HG03025 (cell line): Measurements from ENCODE around the gene TMEM214.

Source experiments
- ATAC-seq: cut with Tn5 transposase; IDR thresholded peaks from one replicate; pipeline ENCODE4 v1.9.1; 2021; ENCODE audit warnings: mild to moderate bottlenecking, moderate library complexity; ENCODE audit not compliant: unreplicated experiment, low FRiP score

TMEM214 gene

DNA sequence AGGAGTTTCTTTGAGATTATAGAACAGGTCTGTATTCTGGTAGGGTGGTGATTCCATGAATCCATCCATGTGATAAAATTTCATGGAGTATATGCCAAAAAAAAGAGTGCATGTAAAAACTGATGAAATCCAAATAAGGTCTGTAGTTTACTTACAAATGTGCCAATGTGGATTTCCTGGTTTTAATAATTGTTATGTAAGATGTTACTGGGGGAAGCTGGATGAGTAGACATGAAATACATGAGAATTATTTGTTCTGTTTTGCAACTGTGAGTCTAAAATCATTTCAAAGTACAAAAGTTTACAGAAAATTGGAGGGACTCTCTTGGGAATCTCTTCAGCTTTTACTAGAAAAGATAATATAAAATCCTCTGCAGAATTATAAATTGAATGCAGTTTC lies 23.7 kb upstream of the TMEM214 start:
- ATAC-seq = no peak

DNA sequence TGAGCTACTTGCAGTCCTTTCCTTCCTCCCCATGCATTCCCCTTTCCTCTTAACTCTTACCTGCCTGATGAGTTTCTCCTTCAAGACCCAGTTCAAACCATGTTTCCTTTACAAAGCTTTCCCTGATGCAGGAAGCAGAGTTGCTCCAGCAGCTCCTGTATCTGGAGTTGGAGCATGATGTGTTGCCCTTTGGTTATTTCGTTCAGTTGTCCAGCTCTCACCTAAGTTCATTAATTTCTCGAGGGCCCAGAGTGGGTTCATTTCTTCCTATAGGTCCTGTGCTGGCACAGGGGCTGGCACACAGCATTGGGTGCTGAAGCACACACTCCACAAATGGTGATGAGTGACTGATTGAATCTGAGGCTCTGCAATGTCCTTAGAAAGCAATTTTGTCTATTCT lies 23.0 kb upstream of the TMEM214 start:
- ATAC-seq = no peak

DNA sequence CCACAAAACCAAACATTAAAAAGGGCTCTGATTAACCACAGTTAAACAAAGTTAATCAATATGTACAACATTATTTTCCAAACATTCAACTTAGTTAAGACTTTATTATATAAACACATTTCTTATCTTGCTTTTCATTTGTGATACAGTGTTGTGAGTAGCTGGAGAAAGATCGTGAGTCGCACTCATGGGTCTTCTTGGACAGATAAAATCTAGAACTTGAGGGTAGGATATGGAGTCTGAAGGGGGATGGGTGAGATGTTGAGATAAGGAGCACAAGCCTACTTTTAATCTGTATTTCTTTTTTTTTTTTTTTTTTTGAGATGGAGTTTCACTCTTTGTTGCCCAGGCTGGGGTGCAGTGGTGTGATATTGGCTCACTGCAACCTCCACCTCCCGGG lies 22.6 kb upstream of the TMEM214 start:
- no peak for ATAC-seq

DNA sequence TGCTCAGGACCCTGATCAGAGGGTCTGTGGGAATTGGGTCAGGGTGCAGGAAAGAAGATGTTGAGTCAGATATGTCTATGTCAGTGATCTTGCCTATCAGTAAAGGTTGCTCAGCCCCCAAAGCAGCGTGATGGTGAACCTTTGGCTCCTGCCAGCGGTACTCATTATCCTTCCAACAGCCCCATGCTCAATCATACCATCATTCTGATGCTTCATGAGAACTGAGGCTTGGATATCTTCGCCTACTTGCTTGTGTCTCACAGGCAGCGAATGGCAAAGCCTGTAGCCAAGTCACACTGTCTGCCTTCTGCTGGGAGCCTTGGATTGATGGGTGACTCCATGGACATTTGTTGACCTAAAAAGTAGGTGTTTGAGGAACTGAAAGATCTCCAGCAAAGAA lies 19.0 kb upstream of the TMEM214 start:
- no peak for ATAC-seq

DNA sequence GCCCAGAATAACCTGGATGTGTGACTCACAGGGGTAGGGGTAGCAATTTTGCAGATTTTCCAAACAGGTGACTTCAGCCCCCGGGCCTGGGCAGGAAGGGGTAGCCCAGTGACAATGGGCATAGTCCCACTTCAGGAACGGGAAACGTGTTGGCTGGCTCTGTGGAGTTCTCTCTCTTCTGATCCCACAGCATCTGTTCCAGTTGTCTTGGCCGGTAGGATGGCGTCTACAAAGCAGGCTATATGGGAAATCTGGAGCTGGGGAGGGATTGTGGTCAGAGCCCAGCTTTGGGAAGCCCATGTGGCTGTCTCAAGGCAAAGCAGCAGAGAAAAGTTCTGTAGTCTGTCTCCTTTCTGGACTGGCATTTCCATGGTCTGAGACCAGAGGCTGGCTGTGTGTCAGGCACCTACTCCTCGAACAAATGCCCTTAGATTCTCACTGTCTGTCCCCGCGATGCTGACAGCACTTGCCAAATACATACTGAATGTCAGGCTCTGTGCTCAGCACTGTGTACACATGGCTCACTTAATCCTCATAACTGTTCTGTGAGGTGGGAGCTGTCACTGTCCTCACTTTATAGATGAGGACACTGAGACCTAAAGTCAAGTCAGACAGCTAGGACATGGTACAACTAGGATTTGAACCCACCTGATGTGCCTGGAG lies 17.9 kb upstream of the TMEM214 start:
- no peak for ATAC-seq

DNA sequence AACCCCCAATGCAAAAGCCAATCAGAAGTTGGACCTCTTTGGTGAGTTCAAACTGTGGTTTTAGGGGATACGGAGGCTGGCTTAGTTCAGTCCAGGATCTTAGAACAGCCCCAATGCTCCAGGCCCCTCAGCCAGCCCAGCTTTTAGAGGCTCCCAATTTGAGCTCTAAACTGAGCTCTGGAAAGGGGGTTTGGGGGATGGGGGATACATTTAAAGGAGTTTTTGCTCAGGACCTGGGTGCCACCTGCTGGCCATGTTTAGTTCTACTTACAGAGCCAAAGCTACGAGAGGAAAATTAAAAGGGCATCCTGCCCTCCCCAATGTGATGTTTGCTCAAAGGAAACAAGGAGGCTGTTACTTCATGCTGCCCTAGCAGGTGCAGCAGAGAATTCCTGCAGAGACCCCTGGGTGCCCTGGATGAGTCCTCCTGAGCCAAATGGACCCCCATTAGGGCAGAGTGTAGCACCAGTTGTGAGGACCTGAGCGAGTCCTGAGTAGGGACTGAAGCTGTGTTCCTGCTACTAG lies 15.9 kb upstream of the TMEM214 start:
- ATAC-seq = no peak

DNA sequence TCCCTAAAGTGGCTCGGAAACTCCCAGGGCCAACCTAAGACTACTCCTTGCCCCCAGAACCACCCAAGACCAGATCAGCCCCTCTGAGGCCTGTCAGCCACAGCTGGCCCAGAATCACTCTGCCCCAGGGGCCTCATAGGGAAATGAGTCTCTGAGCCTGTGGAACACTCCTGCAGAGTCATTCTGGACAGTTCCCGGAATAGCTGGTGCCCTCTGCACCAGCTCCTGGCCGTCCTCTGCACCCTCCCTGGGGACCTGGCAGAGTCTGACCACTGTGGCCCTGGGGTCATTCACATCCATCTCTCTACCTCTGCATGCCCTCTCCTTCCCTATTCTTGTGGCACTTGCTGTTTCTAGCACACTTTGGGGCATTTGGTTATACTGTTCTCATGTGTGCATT lies 14.6 kb upstream of the TMEM214 start:
- no peak for ATAC-seq

DNA sequence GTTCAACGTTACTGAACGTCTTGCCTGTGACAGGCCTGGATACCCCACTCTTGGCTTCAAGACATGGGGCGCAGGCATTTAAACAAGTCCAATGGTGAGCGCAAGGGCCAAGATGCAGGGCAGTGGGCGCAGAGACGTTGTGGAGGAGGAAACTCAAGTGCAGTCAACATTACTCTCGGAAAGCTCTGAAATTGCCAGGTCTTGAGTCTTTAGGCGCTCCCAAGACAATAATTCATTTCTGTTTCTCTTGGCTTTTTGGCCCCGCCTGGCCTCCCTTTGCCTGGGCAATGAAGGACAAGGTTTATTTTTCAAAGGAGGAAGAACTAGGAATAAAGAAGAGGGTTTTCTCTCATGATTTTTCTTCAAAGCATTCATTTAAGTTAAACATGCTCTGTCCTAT lies 13.3 kb upstream of the TMEM214 start:
- ATAC-seq = no peak

DNA sequence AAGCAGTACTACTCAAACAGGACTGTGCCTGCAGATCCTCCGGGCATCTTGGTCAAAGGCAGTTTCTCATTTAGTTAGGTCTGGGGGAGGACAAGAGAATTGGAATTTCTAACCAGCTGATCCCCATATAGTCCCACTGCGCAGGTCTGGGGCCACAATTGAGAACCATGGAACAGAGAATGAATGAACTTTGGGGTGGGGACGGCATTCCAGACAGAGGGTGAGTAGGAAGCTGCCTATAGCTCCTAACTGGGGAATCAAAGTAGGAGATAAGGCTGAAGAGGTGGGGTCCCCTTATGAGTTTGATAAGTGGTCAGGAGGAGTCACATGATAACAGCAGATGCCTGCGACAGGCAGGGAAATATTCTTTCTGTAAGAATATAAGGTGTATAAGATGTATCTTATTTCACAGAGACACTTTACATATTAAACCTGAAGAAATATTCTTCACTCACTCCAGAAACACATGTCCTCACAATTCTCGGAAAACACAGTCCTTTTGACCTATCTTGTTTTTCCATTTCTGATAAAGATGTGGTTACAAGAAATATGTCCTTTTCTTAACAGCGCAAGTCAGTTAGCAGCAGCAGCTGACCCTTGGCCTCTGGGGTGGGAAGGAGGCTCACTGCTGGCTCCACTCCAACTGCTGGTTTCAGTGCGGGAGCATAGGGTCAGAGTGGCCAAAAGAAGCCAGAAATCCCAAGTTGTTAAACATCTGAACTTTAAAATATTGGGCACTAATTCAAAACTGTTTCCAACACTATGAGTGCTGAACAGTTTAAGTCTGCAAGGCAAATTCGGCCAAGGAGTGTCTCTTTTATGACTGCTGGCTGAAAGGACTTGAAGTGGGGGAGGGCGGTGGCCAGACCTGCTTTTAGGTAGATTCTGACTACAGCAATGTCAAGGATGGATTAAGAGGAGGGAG lies 12.6 kb upstream of the TMEM214 start:
- no peak for ATAC-seq

DNA sequence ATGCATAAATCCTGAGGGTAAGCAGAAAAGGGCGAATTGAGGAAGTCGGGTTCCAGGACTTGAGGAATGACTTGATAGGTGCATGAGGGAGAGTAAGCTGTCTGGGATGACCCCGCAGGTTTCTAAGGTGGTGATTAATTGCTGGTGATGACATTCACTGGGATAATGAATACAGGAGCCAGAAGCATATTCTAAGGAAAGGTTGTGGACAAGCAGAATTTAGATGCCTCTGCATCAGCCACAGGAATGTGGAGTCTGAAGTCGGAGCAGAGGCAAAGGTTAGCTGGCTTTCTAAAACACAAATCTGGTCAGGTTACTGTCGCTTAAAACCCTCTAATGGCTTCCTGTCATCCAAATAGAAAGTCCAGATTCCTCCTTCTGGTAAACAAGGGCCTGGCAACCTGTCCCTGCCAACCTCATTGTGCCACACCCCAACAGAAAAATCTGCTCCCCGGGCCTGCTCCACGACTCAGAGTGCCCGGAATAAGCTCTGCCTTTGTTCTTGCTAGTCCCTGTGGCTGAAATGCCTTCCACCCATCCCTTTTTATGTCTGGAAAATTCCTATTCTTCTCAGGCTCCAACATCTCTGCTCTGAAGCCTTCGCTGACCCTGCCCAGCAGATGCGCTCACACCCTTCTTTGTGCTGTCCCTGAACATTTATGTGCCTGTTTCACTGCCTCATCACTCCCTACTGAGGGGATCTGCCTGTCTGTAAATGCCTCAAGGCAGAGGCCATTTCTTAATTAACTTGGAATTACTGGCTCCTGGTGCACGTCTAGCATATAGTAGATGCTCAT lies 11.3 kb upstream of the TMEM214 start:
- no peak for ATAC-seq

DNA sequence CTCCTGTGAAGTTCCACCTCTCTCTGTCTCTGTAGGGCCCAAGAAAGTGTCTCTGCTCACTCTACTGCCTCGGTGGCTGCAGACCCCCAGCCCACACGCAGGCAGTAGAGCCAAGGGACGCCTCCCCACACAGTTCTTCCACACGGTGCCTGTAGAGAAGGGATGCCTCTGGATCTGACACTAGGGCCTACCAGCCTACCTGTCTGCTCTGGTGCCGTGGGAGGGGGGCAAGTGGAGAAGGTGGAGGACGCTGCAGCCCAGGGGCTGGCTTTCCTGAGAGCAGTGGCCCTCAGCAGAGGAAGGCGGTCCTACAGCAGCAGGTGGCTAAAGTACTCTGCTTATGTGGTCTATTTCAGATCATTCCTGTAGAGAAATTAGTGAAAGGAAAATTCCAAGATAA lies 9.0 kb upstream of the TMEM214 start:
- ATAC-seq = no peak

DNA sequence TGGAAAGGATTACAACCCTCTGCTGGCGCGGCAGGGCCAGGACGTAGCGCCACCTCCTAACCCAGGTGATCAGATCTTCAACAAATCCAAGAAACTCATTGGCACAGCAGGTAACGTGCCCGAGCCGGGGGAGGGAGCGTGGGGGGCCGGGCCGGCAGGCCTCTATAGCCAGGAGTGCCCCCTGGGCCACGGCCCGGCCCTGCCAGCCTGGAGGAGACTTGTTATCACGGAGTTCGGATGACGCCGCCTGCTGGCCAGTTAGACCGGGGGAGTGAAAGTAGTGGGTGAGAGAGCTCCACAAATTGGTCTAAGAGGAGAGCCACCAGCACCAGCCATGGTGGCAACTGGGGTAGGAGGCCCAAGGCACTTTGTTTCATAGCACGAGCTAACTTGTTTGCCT lies 8.6 kb upstream of the TMEM214 start:
- no peak for ATAC-seq

DNA sequence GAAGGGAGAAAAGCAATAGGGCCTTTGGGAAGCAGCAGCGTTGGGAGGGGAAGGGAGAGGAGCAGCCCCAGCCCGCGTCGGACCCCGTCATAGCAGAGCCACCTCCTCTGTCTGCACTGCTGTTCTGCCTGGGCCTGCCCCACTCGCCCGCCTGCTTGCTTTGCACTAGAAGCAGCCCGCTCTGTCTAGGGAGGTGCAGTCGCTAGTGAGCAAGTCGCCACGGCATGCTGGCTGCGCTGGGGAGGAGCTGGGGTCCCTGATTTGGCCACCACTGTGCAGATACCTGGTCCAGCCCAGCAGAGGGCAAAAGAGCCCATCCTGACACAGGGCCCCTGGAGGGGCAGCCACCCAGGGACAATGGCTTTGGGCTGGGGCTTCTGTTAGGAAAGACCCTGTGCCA lies 8.0 kb upstream of the TMEM214 start:
- ATAC-seq = no peak

DNA sequence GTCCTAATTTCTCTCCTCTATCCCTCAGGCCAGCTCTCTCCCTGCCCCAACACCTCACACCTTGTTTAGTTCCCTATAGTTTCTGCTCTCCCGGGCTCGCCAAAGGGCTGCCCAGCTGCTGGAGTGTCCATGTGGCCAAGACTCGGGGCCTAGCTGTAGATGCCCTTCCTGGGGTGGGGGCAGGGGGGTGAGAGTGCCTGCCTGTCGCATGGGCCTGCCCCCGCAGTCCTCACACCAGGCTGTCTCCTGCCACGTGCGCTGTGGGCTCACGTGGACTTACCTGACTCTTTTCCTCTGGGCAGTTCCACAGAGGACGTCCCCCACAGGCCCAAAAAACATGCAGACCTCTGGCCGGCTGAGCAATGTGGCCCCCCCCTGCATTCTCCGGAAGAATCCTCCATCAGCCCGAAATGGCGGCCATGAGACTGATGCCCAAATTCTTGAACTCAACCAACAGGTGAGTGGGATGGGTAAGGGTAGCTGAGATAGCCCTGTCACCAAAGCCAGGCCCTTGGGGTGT lies 7.4 kb upstream of the TMEM214 start:
- ATAC-seq = no peak

DNA sequence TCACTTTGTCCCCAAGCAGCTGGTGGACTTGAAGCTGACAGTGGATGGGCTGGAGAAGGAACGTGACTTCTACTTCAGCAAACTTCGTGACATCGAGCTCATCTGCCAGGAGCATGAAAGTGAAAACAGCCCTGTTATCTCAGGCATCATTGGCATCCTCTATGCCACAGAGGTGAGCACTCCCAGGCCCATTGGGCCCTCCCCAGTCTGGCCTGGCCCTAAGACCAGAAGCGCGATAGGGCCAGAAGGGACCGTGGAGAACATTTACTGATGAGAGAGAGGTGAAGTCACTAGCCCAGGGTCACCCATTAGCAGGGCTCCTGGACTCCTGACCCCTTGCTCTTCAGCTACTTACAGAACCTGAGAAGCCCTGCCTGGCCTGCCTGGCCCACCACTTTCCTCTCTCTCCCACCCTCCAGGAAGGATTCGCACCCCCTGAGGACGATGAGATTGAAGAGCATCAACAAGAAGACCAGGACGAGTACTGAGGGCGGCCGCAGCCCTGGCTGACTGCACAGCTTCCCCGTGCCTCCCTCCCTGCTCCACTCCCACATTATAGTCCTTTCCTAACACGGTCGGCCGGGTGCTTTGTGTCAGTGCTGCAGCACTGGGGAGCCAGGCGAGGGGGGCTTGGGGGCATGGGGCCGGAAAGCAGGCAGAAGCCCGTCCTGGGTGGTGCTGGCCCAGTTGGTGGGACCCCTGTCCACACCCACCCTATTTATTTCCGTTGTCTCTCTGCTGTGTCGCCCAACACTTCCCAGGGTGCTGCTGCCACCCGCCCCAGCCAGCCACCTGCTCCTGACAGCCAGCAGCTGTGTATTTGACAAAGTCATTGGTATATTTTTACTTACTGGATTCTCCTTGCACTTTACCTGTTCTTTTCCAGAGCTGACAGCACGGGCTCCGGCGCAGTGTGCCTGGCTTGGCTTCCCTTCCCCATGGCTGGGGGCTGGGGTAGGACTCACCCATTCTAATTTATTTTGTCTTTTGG lies 6.6 kb upstream of the TMEM214 start:
- ATAC-seq = no peak

DNA sequence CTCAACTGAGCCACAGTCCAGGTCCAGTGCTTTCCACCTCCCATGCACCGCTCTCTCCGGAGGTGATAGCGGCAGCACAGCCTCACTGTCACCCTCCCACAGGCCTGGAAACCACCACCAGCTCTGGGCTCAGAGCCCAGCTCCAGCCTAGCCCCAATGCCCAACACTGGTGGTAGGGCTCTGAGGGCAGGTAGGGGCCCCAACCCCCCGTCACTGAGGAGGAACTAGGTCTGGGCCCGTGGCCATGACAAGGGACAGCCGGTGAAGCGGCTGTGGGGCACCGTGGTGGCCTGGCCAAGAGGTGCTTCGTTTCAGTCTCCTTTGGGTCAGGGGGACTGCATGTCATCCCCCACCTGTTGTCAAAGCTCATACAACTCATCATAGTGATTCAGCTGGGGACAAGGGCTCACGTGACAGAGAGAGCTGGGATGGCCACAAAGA lies 5.5 kb upstream of the TMEM214 start:
- ATAC-seq = no peak

DNA sequence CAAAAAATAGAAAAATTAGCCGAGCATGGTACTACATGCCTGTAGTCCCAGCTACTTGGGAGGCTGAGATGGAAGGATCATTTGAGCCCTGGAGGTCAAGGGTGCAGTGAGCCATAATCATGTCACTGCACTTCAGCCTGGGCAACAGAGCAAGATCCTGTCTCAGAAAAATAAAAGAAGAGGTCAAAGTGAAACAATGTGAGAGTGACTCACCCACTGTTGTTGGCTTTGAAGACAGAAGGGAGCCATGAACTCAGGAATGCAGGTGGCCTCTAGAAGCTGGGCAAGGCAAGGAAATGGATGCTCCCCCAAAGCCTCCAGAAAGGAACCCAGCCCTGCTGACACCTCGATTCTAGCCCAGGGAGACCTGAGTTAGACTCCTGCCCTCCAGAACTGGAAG lies 3.7 kb upstream of the TMEM214 start:
- no peak for ATAC-seq

DNA sequence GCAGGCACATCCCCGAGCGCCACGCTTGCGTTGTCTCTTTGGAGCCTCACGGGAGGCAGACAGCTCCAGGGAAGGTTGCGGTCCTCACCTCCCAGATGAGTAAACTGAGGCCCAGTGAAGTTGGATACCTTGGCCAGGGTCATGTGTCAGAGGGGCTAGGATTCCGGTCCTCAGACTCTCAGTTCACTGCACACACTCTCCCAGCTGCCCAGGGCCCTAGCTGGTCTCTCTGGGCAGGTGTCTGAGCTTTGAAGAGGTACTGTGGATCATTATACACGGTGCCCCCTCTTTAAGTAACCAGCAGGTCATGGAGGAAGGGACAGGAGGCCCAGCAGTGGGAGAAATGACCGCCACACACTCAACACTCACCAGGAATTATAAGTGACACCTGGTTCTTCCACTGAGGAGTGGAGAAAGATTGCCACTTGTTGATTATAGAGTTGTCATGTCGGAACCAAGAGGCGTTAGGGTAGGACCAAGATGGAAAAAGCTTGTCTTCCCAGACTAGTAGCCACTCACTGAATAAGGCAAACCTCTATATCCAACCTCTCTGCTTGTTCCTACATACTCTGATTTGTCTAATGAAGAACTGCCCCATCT lies 588 bp downstream of the TMEM214 start:
- ATAC-seq = no peak

DNA sequence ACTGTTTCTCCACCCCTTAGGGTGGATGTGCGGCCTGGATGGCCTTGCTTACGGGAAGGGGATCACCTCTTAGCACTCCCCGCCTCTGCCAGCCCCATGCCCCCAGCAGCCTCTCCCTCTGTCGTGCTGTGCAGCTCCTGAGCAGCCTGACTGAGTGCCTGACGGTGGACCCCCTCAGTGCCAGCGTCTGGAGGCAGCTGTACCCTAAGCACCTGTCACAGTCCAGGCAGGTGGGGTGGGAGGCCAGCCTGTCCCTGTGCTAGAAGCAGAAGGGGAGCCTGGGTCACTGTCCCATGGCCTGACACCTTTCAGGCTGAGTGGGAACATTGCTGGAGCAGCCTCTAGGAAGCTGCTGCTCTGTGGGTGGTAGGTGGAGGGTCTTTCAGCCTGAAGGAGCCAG lies 5.2 kb downstream of the TMEM214 start:
- no peak for ATAC-seq
